ENCODE data around the gene ENAH.

The ENAH gene

GRCh38 chr1:225555821-225556220 is 97.1 kb downstream of the ENAH start:
- H3K36me3 ChIP-seq (ENCODE audit: insufficient read depth, insufficient read length, low read length) = peaks cover 61% of the 10 kb centered on the region
- H3K4me1 ChIP-seq (ENCODE audit: insufficient read depth, insufficient read length) = no peaks in the 10 kb centered on the region
- no peak overlapping the region for H3K9ac ChIP-seq (ENCODE audit: insufficient read length, low read depth)
- no peak overlapping the region for H3K4me3 ChIP-seq (ENCODE audit: insufficient read length, low read depth)
- TF ChIP-seq YY1 (IDR thresholded peaks at IDR 0.05; ENCODE audit: insufficient read depth, insufficient read length) (no peak), ZNF274 (IDR thresholded peaks at IDR 0.05; ENCODE audit: low read depth, low read length) (no peak), SUZ12 (IDR thresholded peaks at IDR 0.05; ENCODE audit: extremely low read depth, insufficient read depth, insufficient read length) (no peak)
- H3K9me3 ChIP-seq (ENCODE audit: insufficient read depth, low read length) = peaks cover 26% of the 10 kb centered on the region
- DNase-seq (ENCODE audit: low read depth, low spot score) = no peak
- H3K27me3 ChIP-seq (ENCODE audit: insufficient read depth, insufficient read length) = no peaks in the 10 kb centered on the region

GRCh38 chr1:225554216-225554812 is 98.6 kb downstream of the ENAH start:
- no peak for DNase-seq (ENCODE audit: low read depth, low spot score)
- TF ChIP-seq SUZ12 (IDR thresholded peaks at IDR 0.05; ENCODE audit: extremely low read depth, insufficient read depth, insufficient read length) = no peak
- TF ChIP-seq YY1 (IDR thresholded peaks at IDR 0.05; ENCODE audit: insufficient read depth, insufficient read length) = no peak
- no peak for TF ChIP-seq ZNF274 (IDR thresholded peaks at IDR 0.05; ENCODE audit: low read depth, low read length)
- H3K27me3 ChIP-seq (ENCODE audit: insufficient read depth, insufficient read length) = no peaks in the 10 kb centered on the region
- peaks cover 53% of the 10 kb centered on the region for H3K36me3 ChIP-seq (ENCODE audit: insufficient read depth, insufficient read length, low read length)
- no peak overlapping the region for H3K4me3 ChIP-seq (ENCODE audit: insufficient read length, low read depth)
- peaks cover 26% of the 10 kb centered on the region for H3K9me3 ChIP-seq (ENCODE audit: insufficient read depth, low read length)
- H3K9ac ChIP-seq (ENCODE audit: insufficient read length, low read depth) = no peak overlapping the region
- no peaks in the 10 kb centered on the region for H3K4me1 ChIP-seq (ENCODE audit: insufficient read depth, insufficient read length)

GRCh38 chr1:225549821-225550220 is 103.1 kb downstream of the ENAH start:
- no peaks in the 10 kb centered on the region for H3K4me1 ChIP-seq (ENCODE audit: insufficient read depth, insufficient read length)
- no peak for TF ChIP-seq ZNF274 (IDR thresholded peaks at IDR 0.05; ENCODE audit: low read depth, low read length)
- TF ChIP-seq YY1 (IDR thresholded peaks at IDR 0.05; ENCODE audit: insufficient read depth, insufficient read length) = no peak
- TF ChIP-seq SUZ12 (IDR thresholded peaks at IDR 0.05; ENCODE audit: extremely low read depth, insufficient read depth, insufficient read length) = no peak
- no peak overlapping the region for H3K9ac ChIP-seq (ENCODE audit: insufficient read length, low read depth)
- no peaks in the 10 kb centered on the region for H3K27me3 ChIP-seq (ENCODE audit: insufficient read depth, insufficient read length)
- H3K4me3 ChIP-seq (ENCODE audit: insufficient read length, low read depth) = no peak overlapping the region
- peaks cover 52% of the 10 kb centered on the region for H3K36me3 ChIP-seq (ENCODE audit: insufficient read depth, insufficient read length, low read length)
- no peaks in the 10 kb centered on the region for H3K9me3 ChIP-seq (ENCODE audit: insufficient read depth, low read length)
- DNase-seq (ENCODE audit: low read depth, low spot score) = no peak

GRCh38 chr1:225548140-225548857 is 104.6 kb downstream of the ENAH start:
- Histone ChIP-seq H3K4me1 (ENCODE audit: insufficient read depth, insufficient read length) (no peaks in the 10 kb centered on the region), H3K36me3 (ENCODE audit: insufficient read depth, insufficient read length, low read length) (peaks cover 44% of the 10 kb centered on the region), H3K27me3 (ENCODE audit: insufficient read depth, insufficient read length) (no peaks in the 10 kb centered on the region), H3K9ac (ENCODE audit: insufficient read length, low read depth) (no peak overlapping the region), H3K4me3 (ENCODE audit: insufficient read length, low read depth) (no peak overlapping the region), H3K9me3 (ENCODE audit: insufficient read depth, low read length) (no peaks in the 10 kb centered on the region)
- no peak for DNase-seq (ENCODE audit: low read depth, low spot score)
- no peak for TF ChIP-seq SUZ12 (IDR thresholded peaks at IDR 0.05; ENCODE audit: extremely low read depth, insufficient read depth, insufficient read length)
- no peak for TF ChIP-seq YY1 (IDR thresholded peaks at IDR 0.05; ENCODE audit: insufficient read depth, insufficient read length)
- no peak for TF ChIP-seq ZNF274 (IDR thresholded peaks at IDR 0.05; ENCODE audit: low read depth, low read length)

- H3K27me3 ChIP-seq (ENCODE audit: insufficient read depth, insufficient read length) = no peaks in the 10 kb centered on the region
- no peaks in the 10 kb centered on the region for H3K4me1 ChIP-seq (ENCODE audit: insufficient read depth, insufficient read length)
- no peak overlapping the region for H3K9ac ChIP-seq (ENCODE audit: insufficient read length, low read depth)
- no peak for TF ChIP-seq SUZ12 (IDR thresholded peaks at IDR 0.05; ENCODE audit: extremely low read depth, insufficient read depth, insufficient read length)
- TF ChIP-seq ZNF274 (IDR thresholded peaks at IDR 0.05; ENCODE audit: low read depth, low read length) = no peak
- no peak overlapping the region for H3K4me3 ChIP-seq (ENCODE audit: insufficient read length, low read depth)
- peaks cover 30% of the 10 kb centered on the region for H3K36me3 ChIP-seq (ENCODE audit: insufficient read depth, insufficient read length, low read length)
- DNase-seq (ENCODE audit: low read depth, low spot score) = no peak
- H3K9me3 ChIP-seq (ENCODE audit: insufficient read depth, low read length) = no peaks in the 10 kb centered on the region
These were observed 107.3 kb downstream of the ENAH start for GRCh38 chr1:225545649-225546048.

- DNase-seq (ENCODE audit: low read depth, low spot score) = no peak
- no peak for TF ChIP-seq SUZ12 (IDR thresholded peaks at IDR 0.05; ENCODE audit: extremely low read depth, insufficient read depth, insufficient read length)
- Histone ChIP-seq H3K9me3 (ENCODE audit: insufficient read depth, low read length) (no peaks in the 10 kb centered on the region), H3K4me1 (ENCODE audit: insufficient read depth, insufficient read length) (no peaks in the 10 kb centered on the region), H3K36me3 (ENCODE audit: insufficient read depth, insufficient read length, low read length) (peaks cover 30% of the 10 kb centered on the region), H3K4me3 (ENCODE audit: insufficient read length, low read depth) (no peak overlapping the region), H3K9ac (ENCODE audit: insufficient read length, low read depth) (no peak overlapping the region), H3K27me3 (ENCODE audit: insufficient read depth, insufficient read length) (no peaks in the 10 kb centered on the region)
These were observed 108.0 kb downstream of the ENAH start for GRCh38 chr1:225544924-225545323.

GRCh38 chr1:225544263-225544662 is 108.7 kb downstream of the ENAH start:
- Histone ChIP-seq H3K4me3 (ENCODE audit: insufficient read length, low read depth) (no peak overlapping the region), H3K36me3 (ENCODE audit: insufficient read depth, insufficient read length, low read length) (peaks cover 25% of the 10 kb centered on the region), H3K27me3 (ENCODE audit: insufficient read depth, insufficient read length) (no peaks in the 10 kb centered on the region), H3K9ac (ENCODE audit: insufficient read length, low read depth) (no peak overlapping the region), H3K9me3 (ENCODE audit: insufficient read depth, low read length) (no peaks in the 10 kb centered on the region), H3K4me1 (ENCODE audit: insufficient read depth, insufficient read length) (no peaks in the 10 kb centered on the region)
- no peak for TF ChIP-seq SUZ12 (IDR thresholded peaks at IDR 0.05; ENCODE audit: extremely low read depth, insufficient read depth, insufficient read length)
- DNase-seq (ENCODE audit: low read depth, low spot score) = no peak
